H1 (cell line): ENCODE data around the gene HS3ST3B1. TPM values are rescaled to one million over a fixed set of nuclear protein-coding genes. Genes with fewer than 3 reads are reported as not detected.

Experiments used
- CTCF ChIA-PET: fragments of 300-600 bp; sonication (Branson Sonifier 250); formaldehyde crosslinking; loops from one replicate; lab custom pipeline; 2021; ENCODE audit not compliant: partially characterized antibody; lab: Charles Lee
- POLR2A ChIA-PET: fragments of 300-600 bp; sonication (Branson Sonifier 250); formaldehyde crosslinking; loops from one replicate; lab custom pipeline; 2021; ENCODE audit warnings: inconsistent platforms; ENCODE audit not compliant: partially characterized antibody; lab: Charles Lee
- DNase-seq, 2 experiments: peaks; one replicate each; pipeline versions ENCODE4 v3.0.0 to v3.0.0-alpha.2; 2010 to 2022; ENCODE audit warnings: low spot score in 2 of 2, low read depth in 1 of 2, mixed read lengths in 1 of 2
- FAIRE-seq: peaks from 2 replicates; lab custom pipeline; 2011; peaks lifted over from hg19 to GRCh38; lab: Jason Lieb, UNC
- H2AFZ ChIP-seq: 2 replicates; pipeline ENCODE4 v1.8.1; 2012; ENCODE audit warnings: low read length, inconsistent platforms
- H2AK5ac ChIP-seq: 2 replicates; pipeline ENCODE4 v1.6.1; 2013; ENCODE audit warnings: low read depth, low read length
- H2BK120ac ChIP-seq: replicated peaks from 2 replicates; pipeline ENCODE3; 2013; ENCODE audit warnings: low read depth, low read length, inconsistent platforms
- H2BK12ac ChIP-seq: 2 replicates; pipeline ENCODE4 v1.6.1; 2013; ENCODE audit warnings: low read depth, low read length
- H2BK15ac ChIP-seq: 2 replicates; pipeline ENCODE4 v1.6.1; 2013; ENCODE audit warnings: low read length
- H2BK20ac ChIP-seq: 2 replicates; pipeline ENCODE4 v1.6.1; 2013; ENCODE audit warnings: low read length
- H2BK5ac ChIP-seq: 2 replicates; pipeline ENCODE4 v1.6.1; 2013; ENCODE audit warnings: low read depth, low read length
- H3K14ac ChIP-seq: 2 replicates; pipeline ENCODE4 v1.6.1; 2013; ENCODE audit warnings: inconsistent platforms; ENCODE audit not compliant: insufficient read length
- H3K18ac ChIP-seq: 2 replicates; pipeline ENCODE4 v1.6.1; 2013; ENCODE audit warnings: low read length; ENCODE audit errors: extremely low read depth
- H3K23ac ChIP-seq: 2 replicates; pipeline ENCODE4 v1.6.1; 2013; ENCODE audit warnings: inconsistent platforms; ENCODE audit not compliant: insufficient read length
- H3K23me2 ChIP-seq: 2 replicates; pipeline ENCODE4 v1.6.1; 2013; ENCODE audit warnings: low read depth, low read length
- H3K27ac ChIP-seq: 2 replicates; pipeline ENCODE4 v1.6.1; 2011; ENCODE audit warnings: low read depth, low read length, inconsistent platforms
- H3K27me3 ChIP-seq, 4 experiments: replicated peaks in 1 of 4; 1 replicate in 1 of 4; 2 replicates in 3 of 4; pipeline versions ENCODE4 v1.6.1 to v1.8.1; 2011 to 2013; ENCODE audit warnings: low read length in 3 of 4, mild to moderate bottlenecking in 3 of 4, inconsistent platforms in 2 of 4, mixed read lengths in 2 of 4, moderate library complexity in 1 of 4; ENCODE audit not compliant: control insufficient read depth in 3 of 4, insufficient read depth in 3 of 4; ENCODE audit errors: extremely low read depth in 1 of 4
- H3K36me3 ChIP-seq, 4 experiments: 2 replicates each; pipeline versions ENCODE4 v1.6.1 to v1.8.1; 2011 to 2013; ENCODE audit warnings: mild to moderate bottlenecking in 4 of 4, low read length in 3 of 4, moderate library complexity in 2 of 4, control low read depth in 1 of 4, inconsistent platforms in 1 of 4; ENCODE audit not compliant: insufficient read depth in 4 of 4, control insufficient read depth in 2 of 4
- H3K4ac ChIP-seq: replicated peaks from 2 replicates; pipeline ENCODE3; 2013; ENCODE audit warnings: low read length, low read depth, mixed read lengths, inconsistent platforms; ENCODE audit not compliant: insufficient read length
- H3K4me1 ChIP-seq, 4 experiments: replicated peaks in 1 of 4; 1 replicate in 1 of 4; 2 replicates in 3 of 4; pipeline versions ENCODE4 v1.6.1 to v1.8.1; 2011 to 2013; ENCODE audit warnings: low read length in 3 of 4, inconsistent platforms in 2 of 4, mixed read lengths in 1 of 4; ENCODE audit not compliant: insufficient read depth in 4 of 4, control insufficient read depth in 3 of 4
- H3K4me2 ChIP-seq, 2 experiments: 2 replicates each; pipeline versions ENCODE4 v1.6.1 to v1.8.1; 2011 to 2013; ENCODE audit warnings: low read depth in 2 of 2, low read length in 2 of 2, control low read depth in 1 of 2, inconsistent platforms in 1 of 2, mild to moderate bottlenecking in 1 of 2; ENCODE audit not compliant: insufficient read depth in 1 of 2
- H3K4me3 ChIP-seq, 4 experiments: fragments of 200-600, 300-600 bp in 1 of 4; sonication (generic), shearing (Covaris generic), sonication (Bioruptor Twin) in 1 of 4; 2 replicates each; pipeline versions ENCODE4 v1.5.1 to v1.8.1; 2011 to 2016; ENCODE audit warnings: low read length in 4 of 4, low read depth in 3 of 4, control low read depth in 2 of 4, inconsistent platforms in 2 of 4, mild to moderate bottlenecking in 2 of 4, mixed read lengths in 1 of 4, moderate library complexity in 1 of 4; ENCODE audit not compliant: insufficient read depth in 2 of 4; ENCODE audit errors: extremely low read depth in 1 of 4
- H3K56ac ChIP-seq: replicated peaks from 2 replicates; pipeline ENCODE3; 2013; ENCODE audit warnings: low read depth, mild to moderate bottlenecking, mixed read lengths, low read length, inconsistent platforms; ENCODE audit not compliant: insufficient read length
- H3K79me1 ChIP-seq: 2 replicates; pipeline ENCODE4 v1.6.1; 2013; ENCODE audit warnings: low read depth, low read length, control low read depth
- H3K79me2 ChIP-seq, 2 experiments: 2 replicates each; pipeline versions ENCODE4 v1.6.1 to v1.8.1; 2012 to 2013; ENCODE audit warnings: low read length in 2 of 2, mild to moderate bottlenecking in 2 of 2, inconsistent platforms in 1 of 2; ENCODE audit not compliant: insufficient read depth in 2 of 2, control insufficient read depth in 1 of 2
- H3K9ac ChIP-seq, 4 experiments: replicated peaks in 1 of 4; 1 replicate in 1 of 4; 2 replicates in 3 of 4; pipeline versions ENCODE4 v1.6.1 to v1.8.1; 2011 to 2013; ENCODE audit warnings: low read depth in 3 of 4, low read length in 3 of 4, control low read depth in 2 of 4, mild to moderate bottlenecking in 2 of 4, moderate library complexity in 2 of 4, inconsistent platforms in 1 of 4; ENCODE audit errors: extremely low read depth in 1 of 4
- H3K9me3 ChIP-seq, 2 experiments: 2 replicates each; pipeline versions ENCODE4 v1.6.1 to v1.8.1; 2012 to 2013; ENCODE audit warnings: mild to moderate bottlenecking in 2 of 2, moderate library complexity in 2 of 2, control low read depth in 1 of 2, inconsistent platforms in 1 of 2, low read depth in 1 of 2, low read length in 1 of 2, mixed read lengths in 1 of 2; ENCODE audit not compliant: insufficient read depth in 2 of 2
- H4K20me1 ChIP-seq, 2 experiments: replicated peaks in 1 of 2; 2 replicates each; pipeline versions ENCODE3 to v1.8.1; 2011 to 2013; ENCODE audit warnings: inconsistent platforms in 2 of 2, low read length in 2 of 2, mild to moderate bottlenecking in 1 of 2; ENCODE audit not compliant: insufficient read depth in 2 of 2, control insufficient read depth in 1 of 2
- H4K5ac ChIP-seq: 2 replicates; pipeline ENCODE4 v1.6.1; 2013; ENCODE audit warnings: low read length, low read depth, mixed read lengths, inconsistent platforms; ENCODE audit not compliant: insufficient read length
- H4K8ac ChIP-seq: 2 replicates; pipeline ENCODE4 v1.8.0; 2013; ENCODE audit warnings: mild to moderate bottlenecking, moderate library complexity, low read length, inconsistent platforms; ENCODE audit not compliant: insufficient read depth; ENCODE audit errors: extremely low read depth
- H4K91ac ChIP-seq: replicated peaks from 2 replicates; pipeline ENCODE3; 2013; ENCODE audit warnings: low read length, mixed read lengths, inconsistent platforms; ENCODE audit not compliant: insufficient read length
- EZH2 ChIP-seq: fragments of 200-600 bp; sonication (generic); IDR thresholded peaks from 2 replicates; pipeline ENCODE4 v1.7.1; 2012; ENCODE audit warnings: low read depth, mild to moderate bottlenecking, moderate library complexity, low read length, inconsistent platforms; ENCODE audit not compliant: severe bottlenecking
- TAF7 ChIP-seq: optimal IDR thresholded peaks from 2 replicates; pipeline ENCODE3; 2011; ENCODE audit warnings: low read depth, mild to moderate bottlenecking, inconsistent platforms, low read length, moderate library complexity, borderline replicate concordance
- WGBS, 2 experiments: shearing (Covaris generic) in 1 of 2; methylation state at CpG; one replicate each; pipeline versions ENCODE4 v1.1.6 to v1.1.7; 2013 to 2015; ENCODE audit warnings: low lambda C conversion rate in 2 of 2, mixed read lengths in 2 of 2, inconsistent platforms in 1 of 2, low coverage in 1 of 2, missing lambda C conversion rate in 1 of 2; ENCODE audit not compliant: insufficient replicate concordance in 2 of 2, insufficient coverage in 1 of 2, insufficient read length in 1 of 2; ENCODE audit errors: extremely low coverage in 1 of 2, missing lambda C conversion rate in 1 of 2; 5-methylcytosine and 5-hydroxymethylcytosine counted together
- polyA plus RNA-seq, 7 experiments: library from polyadenylated mRNA; depleted of rRNA in 3 of 7; stranded (reverse) in 5 of 7; unstranded in 2 of 7; fragments of >200 nt in 5 of 7; fragments of 200-250 nt in 2 of 7; gene quantifications; 1 replicate in 5 of 7; 2 replicates in 1 of 7; 4 replicates in 1 of 7; pipeline versions ENCODE4 v1.2.1 to v1.2.3, GENCODE V29; 2011 to 2013; ENCODE audit warnings: missing spikeins in 2 of 7, mixed read lengths in 2 of 7
- total RNA-seq: library from RNA; stranded (reverse); fragmentation: NEBNext Ultra II Directional; extraction: Animal tissue kit (Norgen Biotek cat#: 25700); gene quantifications from 2 replicates; pipeline ENCODE4 v1.2.1, GENCODE V29; 2021

The HS3ST3B1 gene
- total and polyA plus RNA-seq, 2 of the 8 experiments (the other 6 are each of a cell fraction or from before 2014, with no cell fraction given) = 4.7 to 14.4 TPM

GRCh38 chr17:14318918-14319205 lies 18.0 kb downstream of the HS3ST3B1 start:
- Histone ChIP-seq H3K23me2 (no peaks in the 10 kb centered on the region), H4K20me1 (no peaks in the 10 kb centered on the region)
- TF ChIP-seq TAF7 = no peak
- no peak for TF ChIP-seq EZH2
- TF ChIP-seq, all 59 proteins: peak for 0
- Histone ChIP-seq H3K56ac (no peak overlapping the region), H3K27me3 (peaks cover 0 to 2% (median 0%) of the 10 kb centered on the region in 4 experiments; a peak in 2 of 7 replicates), H4K5ac (no peak overlapping the region), H3K4ac (no peak overlapping the region), H3K79me1 (peaks cover 7% of the 10 kb centered on the region; the same call in 1 of the 2 replicates), H3K9me3 (no peaks in the 10 kb centered on the region), H2BK120ac (no peak overlapping the region), H4K8ac (no peak overlapping the region), H3K4me3 (no peak overlapping the region), H2BK5ac (no peak overlapping the region), H3K9ac (no peak overlapping the region), H2BK20ac (no peak overlapping the region), H4K91ac (peak overlapping the region; percentile 1), H3K18ac (no peak overlapping the region), H2BK15ac (peak overlapping the region; percentile 75; the same call in 1 of the 2 replicates), H3K14ac (no peak overlapping the region), H3K36me3 (no peaks in the 10 kb centered on the region), H3K23ac (no peak overlapping the region), H2BK12ac (peak overlapping the region; percentile 71; the same call in 1 of the 2 replicates), H3K4me2 (no peak overlapping the region), H3K79me2 (peaks cover 0 to 78% of the 10 kb centered on the region in 2 experiments; a peak in 2 of 4 replicates), H3K27ac (no peak overlapping the region), H3K4me1 (peaks cover 11 to 31% (median 24%) of the 10 kb centered on the region in 4 experiments), H2AFZ (no peak overlapping the region), H2AK5ac (no peak overlapping the region)
- WGBS, 2 experiments = 95% methylated on average over 4 of the region's 4 CpGs; no CpG with 5 or more reads in 1 of the 2 experiments
- ChIA-PET CTCF (interaction anchor here (1.0 to 1.1 kb wide), 2 partner anchors 17 to 116 kb away, joined by 3 read pairs; no protein-coding TSS in a partner anchor), POLR2A (interaction anchor here (1.0 to 2.2 kb wide), 2 partner anchors 9 to 12 kb away, joined by 4 to 9 read pairs; no protein-coding TSS in a partner anchor)
- FAIRE-seq (no peak), DNase-seq (no peak)
